ENCODE data around the gene EMP3. TPM values are rescaled to one million over a fixed set of nuclear protein-coding genes. Genes with fewer than 3 reads are reported as not detected.

The EMP3 gene
- total and polyA plus RNA-seq, 9 of the 15 experiments (the other 6 are each of a cell fraction or from before 2014, with no cell fraction given), result 123 to 386 (median 296) TPM

DNA sequence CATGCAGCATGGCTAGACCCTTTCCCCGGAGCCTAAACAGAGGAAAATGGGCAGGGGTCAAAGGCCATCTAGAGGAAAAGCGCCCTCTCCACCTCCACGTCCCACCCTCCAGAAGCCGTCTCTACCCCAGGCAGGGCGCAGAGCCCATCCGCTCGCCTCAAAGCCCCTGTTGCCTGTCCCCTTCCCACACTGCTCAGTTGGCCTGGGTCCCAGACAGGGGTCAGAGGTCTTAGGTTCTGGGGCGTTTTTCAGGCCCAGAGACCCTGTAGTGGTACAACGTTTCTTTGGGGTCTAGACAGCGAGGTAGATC is 38.1 kb downstream of the EMP3 start (continued):
- TF ChIP-seq PRDM10 (IDR thresholded peaks at IDR 0.05; ENCODE audit: partially characterized antibody) (peak; percentile 24), MECOM (CRISPR knock-in tag; IDR thresholded peaks at IDR 0.05) (no peak), ZNF830 (CRISPR knock-in tag; IDR thresholded peaks at IDR 0.05) (0 out of 2 replicates have a peak, but pooled peaks have one; percentile 64), SUPT5H (IDR thresholded peaks at IDR 0.05) (peak; percentile 77; the same call in 1 of the 2 replicates), ZNF239 (CRISPR knock-in tag; IDR thresholded peaks at IDR 0.05) (no peak), ZNF253 (CRISPR knock-in tag; conservative IDR thresholded peaks at IDR 0.05) (no peak), HDGF (IDR thresholded peaks at IDR 0.05) (0 out of 2 replicates have a peak, but pooled peaks have one; percentile 56), JUN (IDR thresholded peaks at IDR 0.05; ENCODE audit: borderline replicate concordance, low read depth, low read length) (no peak), JUN (CRISPR knock-in tag; IDR thresholded peaks at IDR 0.05; ENCODE audit: borderline replicate concordance) (0 out of 2 replicates have a peak, but pooled peaks have one; percentile 50), TEAD4 (IDR thresholded peaks at IDR 0.05; ENCODE audit: low read length) (no peak), TEAD4 (CRISPR knock-in tag; IDR thresholded peaks at IDR 0.05; ENCODE audit: borderline replicate concordance) (no peak), ZNF165 (CRISPR knock-in tag; IDR thresholded peaks at IDR 0.05; ENCODE audit: borderline replicate concordance) (no peak), ZNF140 (CRISPR knock-in tag; IDR thresholded peaks at IDR 0.05) (no peak), MITF (IDR thresholded peaks at IDR 0.05) (no peak), EGR1 (conservative IDR thresholded peaks at IDR 0.05) (no peak), PHF20 (IDR thresholded peaks at IDR 0.05; ENCODE audit: partially characterized antibody) (peak; percentile 37), CBX8 (IDR thresholded peaks at IDR 0.05; ENCODE audit: borderline replicate concordance, extremely low read depth, low read depth, low read length, poor library complexity, severe bottlenecking) (no peak), NR2C1 (IDR thresholded peaks at IDR 0.05) (peak; percentile 91), NR2C1 (tag; IDR thresholded peaks at IDR 0.05) (peak; percentile 94), SMARCC2 (IDR thresholded peaks at IDR 0.05; ENCODE audit: low read depth) (0 out of 2 replicates have a peak, but pooled peaks have one; percentile 17)
- TF ChIP-seq, protein P1, sequence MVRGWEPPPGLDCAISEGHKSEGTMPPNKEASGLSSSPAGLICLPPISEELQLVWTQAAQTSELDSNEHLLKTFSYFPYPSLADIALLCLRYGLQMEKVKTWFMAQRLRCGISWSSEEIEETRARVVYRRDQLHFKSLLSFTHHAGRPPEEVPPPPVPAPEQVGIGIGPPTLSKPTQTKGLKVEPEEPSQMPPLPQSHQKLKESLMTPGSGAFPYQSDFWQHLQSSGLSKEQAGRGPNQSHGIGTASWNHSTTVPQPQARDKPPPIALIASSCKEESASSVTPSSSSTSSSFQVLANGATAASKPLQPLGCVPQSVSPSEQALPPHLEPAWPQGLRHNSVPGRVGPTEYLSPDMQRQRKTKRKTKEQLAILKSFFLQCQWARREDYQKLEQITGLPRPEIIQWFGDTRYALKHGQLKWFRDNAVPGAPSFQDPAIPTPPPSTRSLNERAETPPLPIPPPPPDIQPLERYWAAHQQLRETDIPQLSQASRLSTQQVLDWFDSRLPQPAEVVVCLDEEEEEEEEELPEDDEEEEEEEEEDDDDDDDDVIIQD (CRISPR knock-in tag; IDR thresholded peaks at IDR 0.05), result no peak
- TF ChIP-seq, protein P2, sequence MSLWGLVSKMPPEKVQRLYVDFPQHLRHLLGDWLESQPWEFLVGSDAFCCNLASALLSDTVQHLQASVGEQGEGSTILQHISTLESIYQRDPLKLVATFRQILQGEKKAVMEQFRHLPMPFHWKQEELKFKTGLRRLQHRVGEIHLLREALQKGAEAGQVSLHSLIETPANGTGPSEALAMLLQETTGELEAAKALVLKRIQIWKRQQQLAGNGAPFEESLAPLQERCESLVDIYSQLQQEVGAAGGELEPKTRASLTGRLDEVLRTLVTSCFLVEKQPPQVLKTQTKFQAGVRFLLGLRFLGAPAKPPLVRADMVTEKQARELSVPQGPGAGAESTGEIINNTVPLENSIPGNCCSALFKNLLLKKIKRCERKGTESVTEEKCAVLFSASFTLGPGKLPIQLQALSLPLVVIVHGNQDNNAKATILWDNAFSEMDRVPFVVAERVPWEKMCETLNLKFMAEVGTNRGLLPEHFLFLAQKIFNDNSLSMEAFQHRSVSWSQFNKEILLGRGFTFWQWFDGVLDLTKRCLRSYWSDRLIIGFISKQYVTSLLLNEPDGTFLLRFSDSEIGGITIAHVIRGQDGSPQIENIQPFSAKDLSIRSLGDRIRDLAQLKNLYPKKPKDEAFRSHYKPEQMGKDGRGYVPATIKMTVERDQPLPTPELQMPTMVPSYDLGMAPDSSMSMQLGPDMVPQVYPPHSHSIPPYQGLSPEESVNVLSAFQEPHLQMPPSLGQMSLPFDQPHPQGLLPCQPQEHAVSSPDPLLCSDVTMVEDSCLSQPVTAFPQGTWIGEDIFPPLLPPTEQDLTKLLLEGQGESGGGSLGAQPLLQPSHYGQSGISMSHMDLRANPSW (CRISPR knock-in tag; IDR thresholded peaks at IDR 0.05), result no peak

Data from K562 (cell line).